ENCODE data around the gene GPR31. TPM values are rescaled to one million over a fixed set of nuclear protein-coding genes. Genes with fewer than 3 reads are reported as not detected.

Gene GPR31
- total and polyA plus RNA-seq, 2 of the 4 experiments (the other 2 are of a cell fraction) = not detected

GRCh38 chr6:167122827-167123657, 34.7 kb downstream of the GPR31 start, which contains the start of gene CCR6:
Gene CCR6, plus strand, starts transcription at chr6:167123096. Its CDS starts 13,039 bp downstream, at chr6:167136135.
- H4K91ac ChIP-seq (ENCODE audit: insufficient read depth, low read depth, low read length) = no peak within 1 kb of the TSS
- in situ Hi-C loops (cut with MboI; ENCODE audit: low sequenced_read_pairs) = no loop called here
- ATAC-seq (ENCODE audit: low read depth) (no peak), DNase-seq (no peak)
- H3K56ac ChIP-seq (ENCODE audit: extremely low read depth, insufficient read depth, low read length) = no peak within 1 kb of the TSS
- ChIA-PET POLR2A (ENCODE audit: unreplicated experiment) (no interaction called here), CTCF (no interaction called here)
- H2AK5ac ChIP-seq (ENCODE audit: low read depth, low read length) = no peak within 1 kb of the TSS
- H2BK120ac ChIP-seq (ENCODE audit: low read depth, low read length) = no peak within 1 kb of the TSS
- no peaks in the 10 kb centered on the region for H3K9me1 ChIP-seq (ENCODE audit: insufficient read depth, low read length)
- dilution Hi-C loops (cut with HindIII; ENCODE audit: low sequenced_read_pairs, unreplicated experiment) = no loop called here
- BruUV-seq (replicated peaks) = no TSS peak
- intact Hi-C loops (cut with micrococcal nuclease) = no loop called here
- no peak within 1 kb of the TSS for H2BK5ac ChIP-seq (ENCODE audit: low read depth, low read length, poor library complexity, severe bottlenecking)
- H3K9ac ChIP-seq (ENCODE audit: low read depth, low read length) = no peak within 1 kb of the TSS
- no peak within 1 kb of the TSS for H3K4me2 ChIP-seq (ENCODE audit: low read depth, low read length)
- no peaks in the 10 kb centered on the region for H3K4me1 ChIP-seq (ENCODE audit: control insufficient read depth, insufficient read depth, low read length)
- no peak within 1 kb of the TSS for H4K5ac ChIP-seq (ENCODE audit: low read depth, low read length)
- no peaks in the 10 kb centered on the region for H3K36me3 ChIP-seq (ENCODE audit: control insufficient read depth, insufficient read depth, low read length)
- H3K79me1 ChIP-seq (ENCODE audit: low read depth in 1 of 2, low read length in 2 of 2) = no peaks in the 10 kb centered on the region
- no peak within 1 kb of the TSS for H2BK20ac ChIP-seq (ENCODE audit: low read depth, low read length)
- peaks cover 23% of the 10 kb centered on the region for H3K9me3 ChIP-seq (ENCODE audit: control insufficient read depth, insufficient read depth, low read length)
- WGBS, 2 experiments (ENCODE audit: extremely low coverage in 2 of 2, insufficient read length in 1 of 2) = 0% methylated on average over 1 of the region's 8 CpGs; no CpG with 5 or more reads in 1 of the 2 experiments
- H2BK15ac ChIP-seq (ENCODE audit: low read depth, low read length) = no peak within 1 kb of the TSS
- no peak within 1 kb of the TSS for H3K23ac ChIP-seq (ENCODE audit: low read depth, low read length)
- no peak within 1 kb of the TSS for H3K27ac ChIP-seq (ENCODE audit: insufficient read depth, low read length)
- H3K4ac ChIP-seq (ENCODE audit: low read depth, low read length) = no peak within 1 kb of the TSS
- no peaks in the 10 kb centered on the region for H3K27me3 ChIP-seq (ENCODE audit: control insufficient read depth, insufficient read depth, low read length)
- H3K18ac ChIP-seq (ENCODE audit: low read depth, low read length) = no peak within 1 kb of the TSS
- no peaks in the 10 kb centered on the region for H4K20me1 ChIP-seq (ENCODE audit: insufficient read depth, low read length)
- H3K4me3 ChIP-seq (ENCODE audit: insufficient read depth, low read depth, low read length) = no peak within 1 kb of the TSS
- no peak within 1 kb of the TSS for H3K14ac ChIP-seq (replicated peaks; ENCODE audit: low read depth, low read length)
- H4K8ac ChIP-seq (ENCODE audit: low read depth in 2 of 2, low read length in 2 of 2) = no peak within 1 kb of the TSS
- H2AFZ ChIP-seq (replicated peaks; ENCODE audit: low read length, poor library complexity) = no peak within 1 kb of the TSS
- TF ChIP-seq CHD1 (IDR thresholded peaks at IDR 0.05; ENCODE audit: low read depth, low read length) (no peak), USF2 (IDR thresholded peaks at IDR 0.05; ENCODE audit: low read depth, low read length) (no peak), MAFK (IDR thresholded peaks at IDR 0.05; ENCODE audit: low read depth, low read length) (no peak), MAZ (IDR thresholded peaks at IDR 0.05; ENCODE audit: borderline replicate concordance, low read depth, low read length) (no peak), FOS (IDR thresholded peaks at IDR 0.05; ENCODE audit: low read depth, low read length) (no peak), RCOR1 (IDR thresholded peaks at IDR 0.05; ENCODE audit: insufficient replicate concordance, low read length) (no peak), SMC3 (IDR thresholded peaks at IDR 0.05; ENCODE audit: low read depth, low read length) (no peak), RAD21 (IDR thresholded peaks at IDR 0.05; ENCODE audit: low read length) (no peak)
- no peak within 1 kb of the TSS for H2AK9ac ChIP-seq (replicated peaks; ENCODE audit: low read depth, low read length, poor library complexity)
